CD4-positive, alpha-beta memory T cell (primary cell): Measurements from ENCODE around the gene KCNB1. TPM values are rescaled to one million over a fixed set of nuclear protein-coding genes. Genes with fewer than 3 reads are reported as not detected.

ENCODE experiments used
- CTCF ChIA-PET: fragments of 350-600 bp; sonication (Branson Sonifier 250); formaldehyde crosslinking; loops from one replicate; lab custom pipeline; 2021; ENCODE audit warnings: inconsistent platforms; ENCODE audit not compliant: partially characterized antibody; lab: Charles Lee
- POLR2A ChIA-PET: fragments of 350-600 bp; sonication (Branson Sonifier 250); formaldehyde crosslinking; loops from one replicate; lab custom pipeline; 2021; ENCODE audit not compliant: partially characterized antibody; lab: Charles Lee
- DNase-seq, 5 donors: peaks; one replicate each; pipeline versions ENCODE4 v3.0.0 to v3.0.0-alpha.2; 2020 to 2022; ENCODE audit warnings: mixed read lengths in 1 of 5
- H3K27ac ChIP-seq: one replicate; pipeline ENCODE4 v1.7.0; 2013; ENCODE audit warnings: low read depth, low read length
- H3K27me3 ChIP-seq: 2 replicates; pipeline ENCODE4 v1.7.0; 2013; ENCODE audit warnings: mild to moderate bottlenecking, low read length, moderate library complexity; ENCODE audit not compliant: insufficient read depth
- H3K36me3 ChIP-seq: 2 replicates; pipeline ENCODE4 v1.7.0; 2013; ENCODE audit warnings: mild to moderate bottlenecking, low read length, moderate library complexity; ENCODE audit not compliant: insufficient read depth
- H3K4me1 ChIP-seq: 2 replicates; pipeline ENCODE4 v1.7.0; 2013; ENCODE audit warnings: mild to moderate bottlenecking, low read length, moderate library complexity; ENCODE audit not compliant: insufficient read depth
- H3K4me3 ChIP-seq, 2 donors: one replicate each; pipeline ENCODE4 v1.7.0; 2013; ENCODE audit warnings: low read length in 2 of 2, mild to moderate bottlenecking in 1 of 2
- H3K9me3 ChIP-seq, 2 donors: one replicate each; pipeline ENCODE4 v1.7.0; 2013; ENCODE audit warnings: low read length in 2 of 2, control low read depth in 1 of 2; ENCODE audit not compliant: control insufficient read depth in 1 of 2
- H3K27ac Mint-ChIP-seq, 7 donors: one replicate each; pipeline ENCODE4 v1.8.0; 2020 to 2021; ENCODE audit warnings: mixed read lengths in 7 of 7, mild to moderate bottlenecking in 6 of 7, inconsistent platforms in 3 of 7, moderate library complexity in 3 of 7
- H3K27me3 Mint-ChIP-seq, 2 donors: one replicate each; pipeline ENCODE4 v1.8.0; 2020 to 2021; ENCODE audit warnings: mixed read lengths in 2 of 2
- H3K36me3 Mint-ChIP-seq, 2 donors: one replicate each; pipeline ENCODE4 v1.8.0; 2020 to 2021; ENCODE audit warnings: mixed read lengths in 2 of 2, inconsistent platforms in 1 of 2, mild to moderate bottlenecking in 1 of 2
- H3K4me1 Mint-ChIP-seq, 4 donors: one replicate each; pipeline ENCODE4 v1.8.0; 2020 to 2021; ENCODE audit warnings: mixed read lengths in 4 of 4, mild to moderate bottlenecking in 1 of 4
- H3K4me3 Mint-ChIP-seq, 8 donors: one replicate each; pipeline ENCODE4 v1.8.0; 2020 to 2021; ENCODE audit warnings: mixed read lengths in 8 of 8, mild to moderate bottlenecking in 7 of 8, moderate library complexity in 6 of 8, inconsistent platforms in 3 of 8
- H3K9me3 Mint-ChIP-seq, 8 donors: one replicate each; pipeline ENCODE4 v1.8.0; 2020 to 2021; ENCODE audit warnings: mixed read lengths in 8 of 8, mild to moderate bottlenecking in 5 of 8, inconsistent platforms in 3 of 8, moderate library complexity in 1 of 8
- intact Hi-C: fragments of 100-400 bp; cut with micrococcal nuclease; formaldehyde crosslinking; loops from one replicate; pipeline ENCODE4 v1.15.1; 2023
- polyA plus RNA-seq, 2 donors: library from polyadenylated mRNA; unstranded; fragments of 300-500 nt; fragmentation: Illumina TruSeq; gene quantifications; one replicate each; pipeline ENCODE4 v1.2.3, GENCODE V29; 2021
- total RNA-seq, 2 experiments: library from RNA; stranded (reverse); gene quantifications; one replicate each; pipeline ENCODE4 v1.2.3, GENCODE V29; 2021

Gene KCNB1
- total and polyA plus RNA-seq, 4 experiments from 2014 or later: 0.09 TPM; not detected in 3

- no peaks in the 10 kb centered on the region for H3K36me3 ChIP-seq
- no peaks in the 10 kb centered on the region for H3K9me3 ChIP-seq
- H3K4me1 Mint-ChIP-seq: peaks cover 0 to 4% (median 0%) of the 10 kb centered on the region in 4 donors
- no peak overlapping the region for H3K4me3 ChIP-seq
- no peak overlapping the region for H3K27ac Mint-ChIP-seq
- CTCF ChIA-PET: interaction anchor here (0.9 to 1.5 kb wide), 2 partner anchors 9 to 14 kb away, joined by 3 to 6 read pairs; no protein-coding TSS in a partner anchor
- H3K4me3 Mint-ChIP-seq: no peak overlapping the region
- no peaks in the 10 kb centered on the region for H3K4me1 ChIP-seq
- no peak for DNase-seq
- H3K27me3 ChIP-seq: no peaks in the 10 kb centered on the region
- POLR2A ChIA-PET: no interaction called here
- intact Hi-C loops: no loop called here
- no peak overlapping the region for H3K27ac ChIP-seq
- no peaks in the 10 kb centered on the region for H3K36me3 Mint-ChIP-seq
- peaks cover 0 to 2% (median 0%) of the 10 kb centered on the region in 8 donors for H3K9me3 Mint-ChIP-seq
- H3K27me3 Mint-ChIP-seq: peaks cover 12 to 38% of the 10 kb centered on the region in 2 donors
Observed at GRCh38 chr20:49375170-49375569, 107.3 kb downstream of the KCNB1 start.

- no peak for DNase-seq
- CTCF ChIA-PET: no interaction called here
- peaks cover 22 to 46% of the 10 kb centered on the region in 2 donors for H3K27me3 Mint-ChIP-seq
Observed at GRCh38 chr20:49372095-49372734, 110.3 kb downstream of the KCNB1 start.

GRCh38 chr20:49368596-49368995 is 113.9 kb downstream of the KCNB1 start:
- POLR2A ChIA-PET: no interaction called here
- peaks cover 24 to 45% of the 10 kb centered on the region in 2 donors for H3K27me3 Mint-ChIP-seq

More at GRCh38 chr20:49372095-49372734, 110.3 kb downstream of the KCNB1 start:
- intact Hi-C loops: no loop called here
- no peaks in the 10 kb centered on the region for H3K9me3 ChIP-seq
- POLR2A ChIA-PET: no interaction called here
- H3K4me3 Mint-ChIP-seq: no peak overlapping the region
- no peaks in the 10 kb centered on the region for H3K4me1 ChIP-seq
- no peaks in the 10 kb centered on the region for H3K36me3 ChIP-seq
- H3K9me3 Mint-ChIP-seq: peaks cover 0 to 2% (median 0%) of the 10 kb centered on the region in 8 donors
- H3K27me3 ChIP-seq: no peaks in the 10 kb centered on the region
- no peak overlapping the region for H3K27ac Mint-ChIP-seq
- H3K27ac ChIP-seq: no peak overlapping the region
- no peak overlapping the region for H3K4me3 ChIP-seq
- peaks cover 0 to 4% (median 0%) of the 10 kb centered on the region in 4 donors for H3K4me1 Mint-ChIP-seq
- H3K36me3 Mint-ChIP-seq: no peaks in the 10 kb centered on the region

GRCh38 chr20:49367113-49367512 is 115.4 kb downstream of the KCNB1 start:
- H3K4me1 ChIP-seq: no peaks in the 10 kb centered on the region
- H3K9me3 ChIP-seq: no peaks in the 10 kb centered on the region
- ChIA-PET POLR2A (no interaction called here), CTCF (no interaction called here)
- no peaks in the 10 kb centered on the region for H3K27me3 ChIP-seq
- Mint-ChIP-seq H3K36me3 (no peaks in the 10 kb centered on the region), H3K27me3 (peaks cover 21 to 40% of the 10 kb centered on the region in 2 donors), H3K27ac (no peak overlapping the region), H3K4me1 (peaks cover 0 to 4% (median 0%) of the 10 kb centered on the region in 4 donors), H3K4me3 (no peak overlapping the region), H3K9me3 (no peaks in the 10 kb centered on the region)
- no peak for DNase-seq
- no peaks in the 10 kb centered on the region for H3K36me3 ChIP-seq
- H3K4me3 ChIP-seq: no peak overlapping the region
- intact Hi-C loops: no loop called here
- H3K27ac ChIP-seq: no peak overlapping the region

More at GRCh38 chr20:49368596-49368995, 113.9 kb downstream of the KCNB1 start:
- Histone ChIP-seq H3K27ac (no peak overlapping the region), H3K36me3 (no peaks in the 10 kb centered on the region), H3K9me3 (no peaks in the 10 kb centered on the region), H3K27me3 (no peaks in the 10 kb centered on the region), H3K4me3 (no peak overlapping the region), H3K4me1 (no peaks in the 10 kb centered on the region)
- H3K36me3 Mint-ChIP-seq: no peaks in the 10 kb centered on the region
- H3K27ac Mint-ChIP-seq: peak overlapping the region in 1 of 7 donors; percentile 38
- peaks cover 0 to 4% (median 0%) of the 10 kb centered on the region in 4 donors for H3K4me1 Mint-ChIP-seq
- intact Hi-C loops: no loop called here
- CTCF ChIA-PET: no interaction called here
- no peaks in the 10 kb centered on the region for H3K9me3 Mint-ChIP-seq
- no peak for DNase-seq
- no peak overlapping the region for H3K4me3 Mint-ChIP-seq

GRCh38 chr20:49366687-49367086 is 115.8 kb downstream of the KCNB1 start:
- no peaks in the 10 kb centered on the region for H3K4me1 ChIP-seq
- H3K27ac Mint-ChIP-seq: no peak overlapping the region
- CTCF ChIA-PET: no interaction called here

GRCh38 chr20:49361862-49362660 is 120.4 kb downstream of the KCNB1 start:
- H3K27ac ChIP-seq: no peak overlapping the region
- Mint-ChIP-seq H3K9me3 (no peaks in the 10 kb centered on the region), H3K36me3 (no peaks in the 10 kb centered on the region), H3K4me3 (no peak overlapping the region), H3K27me3 (peaks cover 17 to 25% of the 10 kb centered on the region in 2 donors), H3K27ac (no peak overlapping the region), H3K4me1 (no peaks in the 10 kb centered on the region)
- H3K4me3 ChIP-seq: no peak overlapping the region
- no peaks in the 10 kb centered on the region for H3K9me3 ChIP-seq
- H3K27me3 ChIP-seq: no peaks in the 10 kb centered on the region
- intact Hi-C loops: no loop called here
- no peaks in the 10 kb centered on the region for H3K36me3 ChIP-seq
- no peak for DNase-seq
- POLR2A ChIA-PET: no interaction called here
- CTCF ChIA-PET: no interaction called here
- H3K4me1 ChIP-seq: no peaks in the 10 kb centered on the region

More at GRCh38 chr20:49366687-49367086, 115.8 kb downstream of the KCNB1 start:
- no peaks in the 10 kb centered on the region for H3K36me3 ChIP-seq
- H3K4me3 ChIP-seq: no peak overlapping the region
- H3K36me3 Mint-ChIP-seq: no peaks in the 10 kb centered on the region
- H3K27me3 Mint-ChIP-seq: peaks cover 21 to 40% of the 10 kb centered on the region in 2 donors
- intact Hi-C loops: no loop called here
- no peak overlapping the region for H3K4me3 Mint-ChIP-seq
- no peak for DNase-seq
- no peaks in the 10 kb centered on the region for H3K27me3 ChIP-seq
- no peak overlapping the region for H3K27ac ChIP-seq
- POLR2A ChIA-PET: no interaction called here
- peaks cover 0 to 4% (median 0%) of the 10 kb centered on the region in 4 donors for H3K4me1 Mint-ChIP-seq
- no peaks in the 10 kb centered on the region for H3K9me3 Mint-ChIP-seq
- no peaks in the 10 kb centered on the region for H3K9me3 ChIP-seq

- Histone ChIP-seq H3K9me3 (no peaks in the 10 kb centered on the region), H3K36me3 (no peaks in the 10 kb centered on the region), H3K4me1 (no peaks in the 10 kb centered on the region), H3K4me3 (no peak overlapping the region), H3K27me3 (no peaks in the 10 kb centered on the region), H3K27ac (no peak overlapping the region)
- Mint-ChIP-seq H3K4me1 (no peaks in the 10 kb centered on the region), H3K4me3 (no peak overlapping the region), H3K27me3 (peaks cover 13 to 27% of the 10 kb centered on the region in 2 donors), H3K36me3 (no peaks in the 10 kb centered on the region), H3K9me3 (no peaks in the 10 kb centered on the region), H3K27ac (no peak overlapping the region)
- no peak for DNase-seq
- POLR2A ChIA-PET: no interaction called here
- CTCF ChIA-PET: no interaction called here
- intact Hi-C loops: no loop called here
Observed at GRCh38 chr20:49360242-49360968, 122.1 kb downstream of the KCNB1 start.
